GM18526 (cell line): ENCODE measurements around the gene B9D1.

Experiments used
- POLR2A ChIP-seq: IDR thresholded peaks from 3 replicates; pipeline ENCODE4 v1.6.1; 2011; ENCODE audit not compliant: insufficient read length; ENCODE audit errors: extremely low read depth

The B9D1 gene

DNA sequence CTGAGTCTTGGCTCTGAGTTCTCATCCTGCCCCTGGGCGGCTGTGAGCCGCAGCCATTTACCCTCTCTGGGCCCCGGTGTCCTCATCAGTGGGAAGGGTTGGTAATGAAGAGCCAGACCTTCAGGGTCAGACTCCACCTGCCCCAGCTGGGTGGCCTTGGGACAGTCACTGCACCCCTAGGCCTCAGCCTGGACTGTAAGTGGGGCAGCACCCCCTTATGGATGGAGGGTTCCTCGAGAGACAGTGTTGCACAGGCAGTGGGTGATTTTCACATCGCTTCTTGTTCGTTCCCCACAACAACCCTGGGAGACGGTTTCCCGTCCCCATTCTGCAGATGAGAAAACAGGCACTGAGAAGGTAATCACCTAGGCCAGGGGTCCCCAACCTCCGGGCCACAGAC lies 60.5 kb downstream of the B9D1 start:
- TF ChIP-seq POLR2A: no peak

DNA sequence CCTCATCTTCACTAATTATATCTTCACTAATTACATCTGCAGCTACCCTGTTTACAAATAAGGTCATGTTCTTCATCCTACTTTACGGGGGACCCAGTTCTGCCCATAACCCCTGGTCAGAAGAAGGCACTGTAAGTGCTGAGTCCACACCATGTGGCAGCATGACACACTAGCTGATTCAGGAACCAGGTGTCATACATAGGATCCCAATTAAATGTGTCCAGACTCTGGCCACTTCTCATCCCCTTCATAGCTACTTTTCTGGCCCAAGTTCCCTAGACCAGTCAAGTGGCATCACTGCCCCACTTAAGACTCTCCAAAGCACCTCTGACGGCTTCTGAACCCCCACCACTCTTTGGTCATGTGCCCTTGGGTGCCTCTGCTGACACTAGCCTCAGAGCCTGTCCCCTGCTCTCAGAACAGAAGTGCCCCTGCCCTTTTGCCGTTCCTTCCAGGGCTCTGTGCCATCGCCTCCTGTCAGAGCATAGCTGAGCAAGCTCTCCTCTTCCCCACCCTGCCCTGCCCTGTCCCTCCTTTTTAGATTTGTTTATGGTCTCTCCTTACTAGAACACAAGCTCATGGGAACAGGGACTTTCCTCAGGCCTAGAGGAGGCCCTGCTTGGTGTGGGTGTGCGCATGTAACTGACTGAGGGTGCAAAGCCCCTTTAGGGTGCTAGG lies 61.1 kb downstream of the B9D1 start:
- no peak for TF ChIP-seq POLR2A

DNA sequence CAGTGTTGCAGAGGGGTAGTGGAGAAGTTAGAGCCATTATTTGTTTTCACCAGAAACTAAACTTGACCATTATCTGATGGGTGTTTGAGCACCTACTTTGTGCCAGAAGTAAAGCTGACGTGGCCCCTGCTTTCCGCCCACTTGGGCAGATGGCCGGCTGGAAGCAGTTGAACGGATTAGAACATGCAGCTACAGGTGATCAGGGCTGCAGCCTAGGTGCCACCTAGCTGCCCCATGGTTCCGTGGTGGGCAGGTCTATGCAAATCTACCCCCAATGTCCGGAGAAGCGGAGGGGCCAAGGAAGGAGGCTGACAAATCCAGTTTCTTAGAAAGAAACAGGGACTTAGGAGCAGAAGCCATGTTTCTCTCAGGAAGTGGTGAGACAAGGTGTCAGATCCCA lies 62.7 kb downstream of the B9D1 start:
- no peak for TF ChIP-seq POLR2A

DNA sequence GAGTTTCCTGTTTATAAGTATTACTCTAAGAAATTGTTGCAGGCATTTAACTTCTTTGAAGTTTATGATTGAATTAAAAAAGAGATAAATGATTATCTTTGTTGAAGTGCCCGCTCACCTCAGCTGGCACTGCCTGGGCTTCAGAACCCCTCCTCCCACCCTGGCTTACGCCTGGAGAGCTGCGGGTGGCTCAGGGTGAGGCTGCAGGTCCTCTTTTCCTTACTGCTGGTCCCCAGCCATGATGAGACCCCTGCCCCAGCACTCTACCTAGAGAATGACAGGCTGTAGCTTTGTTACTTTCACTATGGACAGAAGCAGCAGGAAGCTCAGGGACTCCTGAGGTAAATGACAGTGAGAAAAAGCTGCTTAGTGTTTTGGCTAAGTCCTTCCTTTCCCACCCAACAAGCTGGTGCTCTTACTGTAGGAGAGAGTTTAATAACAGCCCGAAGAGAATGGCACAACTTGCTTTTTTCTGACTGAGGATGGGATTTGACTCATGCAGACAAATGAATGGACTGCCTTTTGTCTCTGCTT lies 63.2 kb downstream of the B9D1 start:
- no peak for TF ChIP-seq POLR2A

DNA sequence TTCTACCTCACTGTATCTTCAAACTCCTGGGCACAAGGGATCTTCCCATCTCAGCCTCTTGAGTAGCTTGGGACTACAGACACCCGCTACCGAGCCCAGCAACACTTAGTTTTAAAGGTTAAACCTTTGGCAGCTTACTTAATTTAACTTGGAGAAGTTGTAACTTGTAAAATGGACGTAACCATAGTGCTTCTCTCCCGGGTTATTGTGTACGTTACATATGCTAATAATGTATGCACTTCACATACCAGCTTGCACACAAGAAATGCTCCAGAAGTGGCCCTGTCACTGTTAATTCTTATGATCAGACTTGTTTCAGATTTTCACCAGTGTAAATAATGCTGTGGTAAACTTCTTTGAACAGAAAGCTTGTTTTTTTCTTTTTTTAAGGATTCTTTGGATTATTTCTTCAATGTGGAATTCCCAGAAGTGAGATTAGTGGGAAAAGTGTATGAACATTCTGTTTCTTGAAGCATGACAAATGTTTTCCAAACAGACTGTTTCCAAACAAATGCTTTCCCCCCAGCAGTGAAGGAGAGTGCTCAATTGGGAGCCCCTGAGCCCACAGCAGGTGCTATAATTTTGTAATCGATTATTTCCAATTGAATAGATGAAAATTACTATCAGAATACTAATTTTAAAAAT lies 63.8 kb downstream of the B9D1 start:
- TF ChIP-seq POLR2A: no peak

DNA sequence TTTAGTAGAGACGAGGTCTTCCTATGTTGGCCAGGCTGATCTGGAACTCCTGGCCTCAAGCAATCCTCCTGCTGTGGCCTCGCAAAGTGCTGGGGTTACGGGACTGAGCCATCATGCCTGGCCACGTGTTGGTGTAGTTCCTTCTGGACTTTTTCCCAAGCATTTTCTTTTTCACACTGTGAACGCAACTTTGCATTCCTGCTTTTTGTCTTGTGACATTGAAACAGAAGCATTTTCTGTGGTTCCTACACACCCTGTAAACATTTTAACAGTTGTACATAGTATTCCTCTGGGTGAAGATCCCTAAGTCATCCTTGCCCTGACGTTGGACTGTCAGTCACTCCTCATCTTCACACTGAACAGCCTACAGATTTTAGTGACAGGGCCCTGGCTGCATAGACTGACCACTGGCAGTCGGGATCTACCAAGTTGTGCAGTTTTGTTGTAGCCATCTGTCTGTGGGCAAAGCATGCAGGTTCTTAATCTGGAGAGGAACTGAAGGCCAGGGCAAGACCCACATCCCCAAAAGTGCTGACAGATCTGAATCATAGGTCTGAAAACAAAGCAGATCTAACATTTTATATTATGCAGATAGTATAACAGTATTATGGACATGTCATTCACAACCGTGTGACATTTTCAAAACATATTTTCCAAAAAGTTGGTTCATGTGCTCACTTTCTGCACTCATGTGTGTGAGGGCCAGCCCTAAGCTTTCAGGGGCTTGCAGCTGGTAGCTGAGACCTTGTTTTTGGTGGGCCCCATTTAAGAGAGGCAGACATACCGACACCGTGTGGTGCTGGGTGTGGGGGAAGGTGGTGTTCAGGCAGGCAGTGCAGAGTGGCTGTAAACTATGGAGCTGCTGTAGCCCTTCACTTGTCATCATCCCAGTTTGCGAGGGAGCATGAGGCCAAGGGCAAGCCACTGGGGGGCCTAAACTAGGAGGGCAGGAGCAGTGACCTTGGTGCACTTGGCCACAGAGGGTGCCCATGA lies 65.4 kb downstream of the B9D1 start:
- no peak for TF ChIP-seq POLR2A

DNA sequence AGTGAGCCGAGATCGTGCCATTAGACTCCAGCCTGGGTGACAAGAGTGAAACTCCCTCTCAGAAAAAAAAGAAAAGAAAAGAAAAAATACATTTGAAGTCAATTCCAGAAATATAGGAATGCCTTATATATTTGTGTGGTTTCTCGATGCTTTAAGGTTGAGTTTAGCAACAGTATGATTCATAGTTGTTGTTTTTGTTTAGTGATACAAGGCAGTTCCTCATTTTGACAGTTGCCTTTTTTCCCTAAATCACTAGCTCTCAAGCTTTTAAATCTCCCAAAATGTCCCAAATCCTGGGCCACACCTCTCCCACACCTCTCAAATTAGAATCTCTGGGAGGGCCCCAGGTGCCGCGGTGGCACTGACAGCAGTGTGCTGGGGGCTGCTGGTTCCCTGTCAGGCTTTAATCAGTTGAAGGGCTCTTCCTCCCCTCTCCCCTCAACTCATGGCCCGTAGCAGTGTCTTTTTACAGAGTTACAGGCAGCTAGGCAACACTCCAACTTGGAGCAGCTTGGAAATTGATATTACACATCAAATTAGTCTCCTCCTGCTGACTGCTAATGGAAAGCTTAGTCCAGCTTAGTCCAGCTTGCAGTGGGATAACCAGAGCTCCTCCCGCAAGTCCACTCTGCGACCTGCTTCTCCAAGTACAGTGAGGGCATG lies 66.9 kb downstream of the B9D1 start:
- TF ChIP-seq POLR2A: no peak

DNA sequence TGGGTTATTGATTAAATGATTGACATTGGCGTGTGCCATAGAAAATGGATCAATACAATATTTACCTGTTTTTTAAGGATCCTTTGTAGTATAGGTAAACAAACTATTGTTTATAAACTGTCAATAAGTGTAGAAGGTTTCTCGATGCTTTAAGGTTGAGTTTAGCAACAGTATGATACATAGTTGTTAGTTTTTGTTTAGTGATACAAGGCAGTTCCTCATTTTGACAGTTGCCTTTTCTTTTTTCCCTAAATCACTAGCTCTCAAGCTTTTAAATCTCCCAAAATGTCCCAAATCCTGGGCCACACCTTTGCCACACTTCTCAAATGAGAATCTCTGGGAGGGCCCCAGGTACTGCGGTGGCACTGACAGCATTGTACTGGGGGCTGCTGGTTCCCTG lies 68.1 kb downstream of the B9D1 start:
- no peak for TF ChIP-seq POLR2A
